RWPE1 (cell line): ENCODE results near the gene RNF208.

Experiments
- CTCF ChIA-PET: fragments of 350-600 bp; sonication (Branson Sonifier 250); formaldehyde crosslinking; extraction: SDS; loops from one replicate; lab custom pipeline; 2021; lab: Yijun Ruan, JAX
- POLR2A ChIA-PET: fragments of 400-600 bp; formaldehyde crosslinking; extraction: SDS; loops from one replicate; lab custom pipeline; 2020; ENCODE audit warnings: antibody characterized with exemption; ENCODE audit not compliant: low non-redundant PET; lab: Yijun Ruan, JAX
- DNase-seq: peaks from one replicate; pipeline ENCODE4 v3.0.0; 2012; ENCODE audit warnings: low spot score
- H3K27ac ChIP-seq: fragments of 450-650 bp; 2 replicates; pipeline ENCODE4 v1.5.1; 2017
- CTCF ChIP-seq: fragments of 450-650 bp; conservative IDR thresholded peaks from 2 replicates; pipeline ENCODE4 v1.5.1; 2017; ENCODE audit warnings: low read depth, mild to moderate bottlenecking

The RNF208 gene

GRCh38 chr9:137222190-137223077, at the start of gene RNF208:
Gene RNF208, minus strand, starts transcription at chr9:137222240. Its CDS starts 1,028 bp downstream, at chr9:137221212.
- CTCF ChIA-PET, result interaction anchor here (0.6 to 2.1 kb wide), 4 partner anchors 14 to 93 kb away, joined by 3 to 16 read pairs (median 4); partner anchors contain the start of genes NDOR1, SSNA1 and TMEM203
- no peak for TF ChIP-seq CTCF
- POLR2A ChIA-PET, result interaction anchor here (0.5 to 1.5 kb wide), 7 partner anchors 15 to 152 kb away, joined by 3 to 7 read pairs (median 3); partner anchors contain the start of gene SSNA1
- no peak for DNase-seq
- H3K27ac ChIP-seq, result peak within 1 kb of the TSS; percentile 95

- CTCF ChIA-PET, result interaction anchor here (0.7 kb wide), 1 partner anchor 8 kb away, joined by 4 read pairs; no protein-coding TSS in a partner anchor
- POLR2A ChIA-PET, result no interaction called here
- peak overlapping the region; percentile 94 for H3K27ac ChIP-seq
- no peak for DNase-seq
- TF ChIP-seq CTCF, result no peak
Measured at GRCh38 chr9:137271696-137272076, 49.6 kb upstream of the RNF208 start.

- ChIA-PET CTCF (interaction anchor here (0.5 to 0.7 kb wide), 3 partner anchors 9 to 416 kb away, joined by 3 to 5 read pairs (median 4); no protein-coding TSS in a partner anchor), POLR2A (no interaction called here)
- TF ChIP-seq CTCF, result no peak
- no peak for DNase-seq
- peak overlapping the region; percentile 94 for H3K27ac ChIP-seq
Measured at GRCh38 chr9:137270929-137271695, 49.1 kb upstream of the RNF208 start.

GRCh38 chr9:137269231-137269772, 47.3 kb upstream of the RNF208 start:
- ChIA-PET CTCF (interaction anchor here (0.7 to 1.1 kb wide), 2 partner anchors 8 to 35 kb away, joined by 3 read pairs; partner anchors contain the start of gene TOR4A), POLR2A (interaction anchor here (0.5 kb wide), 1 partner anchor 180 kb away, joined by 3 read pairs; no protein-coding TSS in a partner anchor)
- DNase-seq, result no peak
- TF ChIP-seq CTCF, result no peak
- H3K27ac ChIP-seq, result peak overlapping the region; percentile 94

GRCh38 chr9:137268538-137269201, 46.6 kb upstream of the RNF208 start:
- no peak for DNase-seq
- TF ChIP-seq CTCF, result no peak
- POLR2A ChIA-PET, result interaction anchor here (0.6 kb wide), 1 partner anchor 178 kb away, joined by 4 read pairs; no protein-coding TSS in a partner anchor
- CTCF ChIA-PET, result interaction anchor here (1.1 kb wide), 1 partner anchor 34 kb away, joined by 3 read pairs; no protein-coding TSS in a partner anchor
- H3K27ac ChIP-seq, result peak overlapping the region; percentile 94
